AG09309 (cell line): ENCODE data around the gene SMLR1.

Source experiments
- DNase-seq: peaks from one replicate; pipeline ENCODE4 v3.0.0-alpha.2; 2010; ENCODE audit warnings: low read depth
- H3K4me3 ChIP-seq: 2 replicates; pipeline ENCODE4 v1.5.1; 2011; ENCODE audit warnings: mild to moderate bottlenecking, low read depth, low read length, moderate library complexity; ENCODE audit not compliant: control insufficient read depth
- TF ChIP-seq, protein P1 (sequence below): IDR thresholded peaks from 2 replicates; pipeline ENCODE4 v1.5.1; 2011; ENCODE audit warnings: mild to moderate bottlenecking, low read depth, low read length, inconsistent platforms; ENCODE audit not compliant: insufficient read depth, control insufficient read depth; ENCODE audit errors: missing control alignments

The SMLR1 gene

GRCh38 chr6:130810307-130811030, 16.7 kb upstream of the SMLR1 start:
- DNase-seq: no peak
- H3K4me3 ChIP-seq: no peak overlapping the region
- TF ChIP-seq, protein P1, sequence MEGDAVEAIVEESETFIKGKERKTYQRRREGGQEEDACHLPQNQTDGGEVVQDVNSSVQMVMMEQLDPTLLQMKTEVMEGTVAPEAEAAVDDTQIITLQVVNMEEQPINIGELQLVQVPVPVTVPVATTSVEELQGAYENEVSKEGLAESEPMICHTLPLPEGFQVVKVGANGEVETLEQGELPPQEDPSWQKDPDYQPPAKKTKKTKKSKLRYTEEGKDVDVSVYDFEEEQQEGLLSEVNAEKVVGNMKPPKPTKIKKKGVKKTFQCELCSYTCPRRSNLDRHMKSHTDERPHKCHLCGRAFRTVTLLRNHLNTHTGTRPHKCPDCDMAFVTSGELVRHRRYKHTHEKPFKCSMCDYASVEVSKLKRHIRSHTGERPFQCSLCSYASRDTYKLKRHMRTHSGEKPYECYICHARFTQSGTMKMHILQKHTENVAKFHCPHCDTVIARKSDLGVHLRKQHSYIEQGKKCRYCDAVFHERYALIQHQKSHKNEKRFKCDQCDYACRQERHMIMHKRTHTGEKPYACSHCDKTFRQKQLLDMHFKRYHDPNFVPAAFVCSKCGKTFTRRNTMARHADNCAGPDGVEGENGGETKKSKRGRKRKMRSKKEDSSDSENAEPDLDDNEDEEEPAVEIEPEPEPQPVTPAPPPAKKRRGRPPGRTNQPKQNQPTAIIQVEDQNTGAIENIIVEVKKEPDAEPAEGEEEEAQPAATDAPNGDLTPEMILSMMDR: no peak

GRCh38 chr6:130811932-130812331, 15.3 kb upstream of the SMLR1 start:
- TF ChIP-seq, protein P1: no peak
- no peak for DNase-seq

DNA sequence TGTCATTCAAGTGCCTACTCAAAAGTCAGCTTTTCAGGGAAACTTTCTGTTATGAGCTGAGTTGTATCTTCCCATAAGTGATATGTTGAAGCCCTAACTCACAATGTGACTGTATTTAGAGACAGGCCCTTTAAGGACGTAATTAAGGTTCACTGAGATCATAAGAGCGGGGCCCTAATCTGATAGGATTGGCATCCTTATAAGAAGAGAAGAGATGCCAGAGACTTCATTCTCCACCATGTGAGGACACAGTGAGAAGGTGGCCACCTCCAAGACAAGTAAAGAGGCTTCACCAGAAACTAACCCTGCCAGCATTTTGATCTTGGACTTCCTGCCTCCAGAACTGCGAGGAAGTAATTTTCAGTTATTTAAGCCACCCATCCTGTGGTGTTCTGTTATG, 12.7 kb upstream of the SMLR1 start:
- no peak for DNase-seq
- TF ChIP-seq, protein P1: no peak
- H3K4me3 ChIP-seq: no peak overlapping the region

More at GRCh38 chr6:130811932-130812331, 15.3 kb upstream of the SMLR1 start:
- no peak overlapping the region for H3K4me3 ChIP-seq

GRCh38 chr6:130815200-130816071, 11.8 kb upstream of the SMLR1 start:
- no peak for DNase-seq
- TF ChIP-seq, protein P1: no peak
- H3K4me3 ChIP-seq: no peak overlapping the region

DNA sequence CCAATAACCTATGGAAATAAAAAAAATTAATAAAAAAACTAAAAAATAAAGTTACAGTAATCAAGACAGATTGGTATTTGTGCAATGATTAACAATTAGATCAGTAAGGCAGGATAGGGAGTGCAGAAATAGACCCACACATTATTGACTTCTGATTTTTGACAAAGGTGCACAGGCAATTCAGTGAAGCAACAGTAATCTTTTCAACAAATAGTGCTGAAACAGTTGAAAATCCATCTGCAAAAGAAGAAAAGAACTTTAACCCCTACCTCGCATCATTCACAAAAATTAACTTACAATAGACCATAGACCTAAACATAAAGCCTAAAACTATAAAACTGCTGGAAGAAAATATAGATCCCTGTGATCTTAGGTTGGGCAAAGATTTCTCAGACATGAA, 4.5 kb upstream of the SMLR1 start:
- TF ChIP-seq, protein P1: no peak
- no peak for DNase-seq

DNA sequence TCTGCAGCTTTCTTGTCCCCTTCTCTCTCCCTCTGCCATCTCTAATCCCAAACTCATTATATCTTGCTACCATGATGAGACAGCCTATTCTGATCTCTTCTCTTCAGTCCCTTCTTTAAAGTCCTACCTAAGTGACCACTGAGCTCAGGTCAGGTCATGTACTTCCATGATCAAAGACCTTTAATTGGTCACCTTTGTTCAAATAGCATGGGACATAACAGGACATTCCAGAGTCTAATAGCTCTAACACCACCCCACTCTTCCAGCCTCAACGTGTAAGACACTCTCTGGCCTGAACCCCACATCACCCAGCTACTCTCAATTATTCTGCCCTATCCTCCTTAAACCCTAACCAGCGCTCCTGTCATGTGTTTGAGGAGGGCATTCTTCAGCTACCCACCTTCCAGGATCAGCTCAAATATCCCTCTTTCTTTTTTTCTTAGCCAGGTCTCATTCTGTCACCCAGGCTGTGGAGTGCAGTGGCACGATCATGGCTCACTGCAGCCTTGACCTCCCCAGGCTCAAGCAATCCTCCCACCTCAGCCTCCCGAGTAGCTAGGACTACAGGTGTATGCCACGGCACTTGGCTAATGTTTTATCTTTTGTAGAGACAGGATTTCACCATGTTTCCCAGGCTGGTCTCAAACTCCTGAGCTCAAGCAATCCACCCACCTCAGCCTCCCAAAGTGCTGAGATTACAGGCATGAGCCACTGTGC, 2.1 kb upstream of the SMLR1 start:
- H3K4me3 ChIP-seq: no peak overlapping the region
- no peak for DNase-seq
- TF ChIP-seq, protein P1: no peak

More for the DNA sequence above, 4.5 kb upstream of the SMLR1 start:
- no peak overlapping the region for H3K4me3 ChIP-seq
